Measurements from ENCODE around the gene FN1.
"Not testable (repeated sequence)": the region's sequence is repeated elsewhere in the genome, so short reads cannot be mapped to it uniquely, and the experiment has no call there.

Gene FN1

DNA sequence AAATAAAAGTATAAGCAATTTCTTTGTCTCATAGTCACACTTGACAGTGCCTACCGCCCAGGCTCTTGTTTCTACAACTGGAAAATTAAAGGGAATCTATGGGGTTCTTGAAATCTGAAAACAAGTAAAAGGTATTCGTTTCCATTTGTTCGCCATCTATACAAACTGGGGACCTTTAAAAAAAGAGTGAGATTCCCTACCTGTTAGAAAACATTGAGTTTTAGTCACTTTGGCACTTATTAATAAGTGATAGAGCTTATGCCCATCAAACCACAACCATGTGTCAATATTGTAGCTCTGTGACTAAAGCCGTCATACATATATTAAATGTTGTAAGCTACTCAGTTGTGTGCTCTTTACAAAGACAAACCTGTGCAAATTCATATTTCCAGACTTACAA, 13.2 kb downstream of the FN1 start:
- ATAC-seq (no peak), DNase-seq (no peak)

DNA sequence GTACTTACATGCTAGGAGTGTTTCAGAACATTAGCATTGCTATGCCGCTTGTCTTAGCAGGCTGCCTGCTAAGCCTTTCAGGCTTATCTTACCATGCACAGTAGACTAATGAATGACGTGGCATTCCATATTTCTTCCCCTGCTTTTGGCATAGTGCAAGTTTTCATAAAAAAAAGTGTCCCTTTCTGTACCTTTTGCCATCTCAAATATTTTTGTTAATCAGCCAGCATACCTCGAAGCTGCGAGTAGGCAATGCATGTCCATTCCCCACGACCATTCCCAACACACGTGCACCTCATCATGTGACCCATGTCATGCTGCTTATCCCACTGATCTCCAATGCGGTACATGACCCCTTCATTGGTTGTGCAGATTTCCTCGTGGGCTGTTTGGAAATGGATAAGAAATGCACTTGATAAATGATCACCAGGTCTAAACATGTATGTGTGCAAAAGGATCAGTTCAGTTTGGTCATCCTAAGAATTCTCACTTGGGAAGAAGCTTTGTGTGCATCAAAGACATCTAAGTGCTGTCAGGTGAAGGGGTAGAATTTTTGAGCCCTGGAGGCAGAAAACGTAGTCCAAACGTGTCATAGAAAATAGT, 13.9 kb downstream of the FN1 start:
- ATAC-seq (no peak), DNase-seq (no peak)

GRCh38 chr2:215420471-215420935, 15.4 kb downstream of the FN1 start:
- no peak for ATAC-seq
- no peak for DNase-seq

- DNase-seq (no peak), ATAC-seq (no peak)
Observed at GRCh38 chr2:215419769-215420470, 15.9 kb downstream of the FN1 start.

DNA sequence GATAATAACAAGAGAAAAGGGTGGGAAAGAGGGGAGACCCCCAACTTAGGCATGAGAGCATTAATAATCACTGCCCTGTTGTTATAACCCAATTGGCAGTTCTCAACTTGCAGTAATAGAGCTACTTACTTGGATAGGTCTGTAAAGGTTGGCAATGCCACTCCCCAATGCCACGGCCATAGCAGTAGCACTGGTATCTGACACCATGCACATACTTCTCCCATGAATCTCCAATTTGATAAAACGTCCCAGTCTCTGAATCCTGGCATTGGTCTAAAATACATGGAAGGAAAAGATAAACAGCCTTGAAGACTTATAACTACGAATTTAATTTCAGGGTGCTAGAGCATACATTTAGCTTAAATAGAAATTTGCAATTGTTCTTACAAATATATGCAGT, 16.8 kb downstream of the FN1 start:
- ATAC-seq (no peak), DNase-seq (no peak)

DNA sequence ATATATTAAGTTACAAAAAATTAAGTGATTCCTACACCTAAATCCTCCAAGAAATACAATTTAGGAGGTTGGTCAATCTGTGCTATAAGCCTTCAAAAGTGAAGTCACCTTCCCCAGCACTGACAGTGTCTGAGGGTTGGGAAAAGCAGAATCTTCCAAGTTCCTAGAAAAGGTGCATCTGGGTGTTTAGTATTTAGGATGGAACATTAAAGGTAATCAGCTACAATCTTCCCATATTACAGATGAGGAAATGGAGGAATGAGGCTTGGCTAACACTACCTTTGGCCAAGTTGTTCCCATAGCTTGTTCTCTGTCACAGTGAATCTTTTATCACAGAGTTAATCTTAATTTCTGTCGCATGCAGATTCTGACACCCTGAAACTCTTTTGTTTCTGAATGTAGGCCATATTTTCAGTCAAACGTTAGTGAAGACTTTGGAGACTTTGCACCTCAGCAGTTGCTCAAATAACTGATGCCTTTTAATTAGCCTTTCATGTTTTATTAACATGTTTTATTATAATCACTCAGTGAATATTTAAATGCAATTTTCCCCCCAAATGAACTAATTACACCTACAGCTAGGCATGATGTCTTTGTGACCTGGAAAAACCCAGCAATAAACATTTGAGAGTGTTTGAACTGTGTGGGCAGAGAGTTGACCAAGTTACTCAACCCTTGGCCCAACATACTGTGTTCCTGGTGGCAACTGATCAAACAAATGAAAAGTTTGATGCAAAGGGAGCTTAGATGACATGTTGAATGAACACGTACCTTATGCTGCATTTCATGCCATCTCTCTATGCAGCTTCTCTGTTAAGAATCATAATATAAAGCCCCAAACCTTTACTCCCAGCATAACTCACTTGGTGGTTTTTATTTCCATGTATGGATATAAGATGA, 17.6 kb downstream of the FN1 start:
- DNase-seq (no peak), ATAC-seq (no peak)

GRCh38 chr2:215417400-215417951, 18.4 kb downstream of the FN1 start:
- no peak for ATAC-seq
- no peak for DNase-seq

- ATAC-seq = no peak
- DNase-seq = no peak
Observed at GRCh38 chr2:215416656-215417055, 19.2 kb downstream of the FN1 start.

DNA sequence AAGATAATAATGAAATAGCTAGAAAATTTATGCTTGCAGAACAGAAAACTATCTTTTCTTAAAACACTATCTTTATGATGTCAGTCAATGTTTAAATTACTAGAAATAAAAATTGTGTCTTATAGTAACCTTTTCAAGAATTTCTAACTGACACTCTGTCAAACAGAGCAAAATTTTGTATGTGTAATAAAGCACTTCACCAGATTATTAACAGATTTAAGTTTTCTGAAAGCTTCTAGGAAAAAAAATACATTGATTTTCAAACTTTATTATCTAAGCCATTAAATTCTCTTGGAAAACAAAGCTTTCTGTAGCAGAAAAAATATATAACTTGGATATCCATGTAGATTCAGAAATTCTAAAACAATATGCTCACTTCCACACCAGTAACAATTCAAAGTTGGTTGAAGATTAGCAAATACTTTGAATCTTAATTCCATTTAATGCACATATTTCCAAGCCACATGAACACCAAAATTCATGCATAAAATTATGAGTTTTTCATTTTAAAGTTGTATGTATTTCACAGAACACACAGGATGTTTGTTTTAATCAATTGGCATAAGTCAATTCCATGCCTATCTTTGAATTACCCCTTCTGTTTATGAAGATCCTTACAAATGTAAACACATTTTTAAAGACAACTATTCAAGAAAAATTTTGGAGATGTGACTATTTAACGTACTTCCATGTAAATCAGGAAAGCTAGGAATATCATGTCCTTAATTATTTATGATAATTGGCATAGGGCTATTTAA, 19.9 kb downstream of the FN1 start:
- ATAC-seq (no peak), DNase-seq (no peak)

- no peak for ATAC-seq
- no peak for DNase-seq
Observed at GRCh38 chr2:215415218-215415617, 20.6 kb downstream of the FN1 start.

GRCh38 chr2:215414674-215415073, 21.2 kb downstream of the FN1 start:
- DNase-seq (no peak), ATAC-seq (no peak)

DNA sequence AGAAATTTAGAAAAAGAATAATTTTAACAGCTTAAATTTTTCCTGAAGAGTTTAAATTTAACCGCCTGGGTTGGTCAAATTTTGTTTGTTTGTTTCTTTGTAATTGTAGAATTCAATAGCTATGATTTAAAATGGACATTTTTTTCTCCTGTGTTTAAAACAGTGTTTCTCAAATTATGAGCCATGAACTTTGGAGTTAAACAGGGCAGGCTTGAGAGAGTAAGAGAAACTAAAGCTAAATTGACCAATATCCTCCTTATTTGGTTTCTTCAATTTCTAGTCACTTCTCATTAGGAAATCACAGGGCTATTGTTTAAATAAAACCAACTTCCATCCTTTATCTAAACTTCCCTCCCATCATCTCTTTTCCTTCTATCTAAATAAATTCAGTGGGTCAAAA, 21.9 kb downstream of the FN1 start:
- ATAC-seq (no peak), DNase-seq (no peak)

DNA sequence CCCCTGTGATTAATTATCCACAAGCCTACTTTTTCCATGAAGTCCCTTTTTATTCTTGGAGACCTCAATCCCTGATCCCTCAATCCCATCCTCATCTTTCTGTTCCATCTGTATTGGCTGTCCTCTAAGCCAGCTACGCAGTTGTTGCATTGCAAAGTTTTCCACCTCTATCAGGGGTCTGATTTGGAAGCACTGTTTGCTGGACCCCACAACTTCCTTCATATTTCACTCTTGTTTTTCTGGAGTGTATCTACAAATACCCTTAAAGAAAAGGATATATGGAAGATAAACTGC, 22.4 kb downstream of the FN1 start:
- DNase-seq = no peak
- ATAC-seq = no peak

GRCh38 chr2:215411941-215412743, 23.7 kb downstream of the FN1 start:
- ATAC-seq = no peak
- no peak for DNase-seq

- DNase-seq = no peak
- ATAC-seq = peak; percentile 62
Observed at GRCh38 chr2:215410932-215411285, 25.0 kb downstream of the FN1 start.

DNA sequence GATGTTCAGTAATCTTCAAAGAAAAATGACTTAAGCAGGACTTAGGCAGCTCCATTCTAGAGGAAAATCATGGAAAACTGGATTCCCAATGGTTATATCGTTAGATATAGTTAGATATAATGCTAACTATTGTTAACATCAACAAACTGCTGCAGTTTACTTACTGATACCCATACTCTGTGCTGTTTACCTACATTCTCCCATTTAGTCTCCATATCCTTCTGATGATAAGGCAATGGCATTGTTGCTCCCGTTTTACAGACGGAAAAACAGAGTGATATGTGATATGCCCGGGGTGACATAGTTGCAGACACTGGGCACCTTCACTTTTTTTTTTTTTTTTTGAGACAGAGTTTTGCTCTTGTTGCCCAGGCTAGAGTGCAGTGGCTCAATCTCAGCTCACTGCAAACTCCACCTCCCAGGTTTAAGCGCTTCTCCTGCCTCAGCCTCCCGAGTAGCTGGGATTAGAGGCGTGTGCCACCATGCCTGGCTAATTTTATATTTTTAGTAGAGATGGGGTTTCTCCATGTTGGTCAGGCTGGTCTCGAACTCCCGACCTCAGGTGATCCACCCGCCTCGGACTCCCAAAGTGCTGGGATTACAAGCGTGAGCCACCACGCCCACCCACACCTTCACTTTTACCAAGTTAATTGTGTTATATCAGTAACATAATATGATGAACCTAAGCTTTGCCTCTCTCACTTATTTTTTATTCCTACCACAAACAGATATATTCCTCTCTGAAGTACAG, 25.5 kb downstream of the FN1 start:
- DNase-seq, ATAC-seq: not testable (repeated sequence)

GRCh38 chr2:215409331-215410127, 26.3 kb downstream of the FN1 start:
- ATAC-seq (peak; percentile 86), DNase-seq (peak; percentile 53)

DNA sequence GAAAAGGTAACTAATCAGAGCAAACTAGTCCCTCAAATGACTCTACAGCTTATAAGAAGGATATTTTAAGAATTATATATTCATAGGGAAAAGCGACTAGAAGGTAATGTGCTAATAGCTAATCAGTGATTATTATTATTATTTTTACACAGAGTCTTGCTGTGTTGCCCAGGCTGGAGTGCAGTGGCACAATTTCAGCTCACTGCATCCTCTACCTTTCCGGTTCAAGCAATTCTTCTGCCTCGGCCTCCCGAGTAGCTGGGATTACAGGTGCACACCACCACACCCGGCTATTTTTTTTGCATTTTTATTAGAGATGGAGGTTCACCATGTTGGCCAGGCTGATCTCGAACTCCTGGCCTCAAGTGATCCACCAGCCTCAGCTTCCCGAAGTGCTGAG, 27.4 kb downstream of the FN1 start:
- DNase-seq, ATAC-seq: not testable (repeated sequence)

DNA sequence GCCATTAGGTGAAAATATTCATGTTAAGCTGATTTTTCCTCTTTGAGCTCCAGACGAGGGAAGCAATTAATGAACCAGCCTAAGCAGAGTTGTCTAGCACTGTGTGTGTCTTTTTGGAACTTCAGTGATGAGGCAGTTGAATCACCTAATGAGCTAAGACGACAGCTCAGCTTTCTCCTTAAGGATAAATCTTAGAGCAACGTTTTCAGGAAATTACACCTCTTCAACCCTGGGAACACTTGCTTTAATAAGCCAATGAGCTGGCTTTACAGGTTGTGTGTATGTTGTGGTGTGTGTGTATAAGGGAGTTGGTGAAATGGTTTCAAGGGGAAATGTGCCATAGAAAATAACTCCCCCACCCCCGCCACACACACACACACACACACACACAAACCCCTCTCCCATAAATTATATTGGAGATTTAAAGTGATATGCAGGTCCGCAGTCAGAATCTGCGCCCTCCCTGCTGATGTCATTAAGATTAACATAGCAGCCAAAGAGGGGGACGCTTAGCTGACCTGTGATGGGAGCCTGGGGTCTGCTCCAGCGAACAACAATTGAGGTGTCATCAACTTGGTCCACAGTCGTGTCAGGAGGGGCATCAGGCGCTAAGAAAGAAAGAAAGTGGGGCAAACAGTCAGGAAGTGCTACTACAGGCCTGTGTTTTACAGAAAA, 28.1 kb downstream of the FN1 start:
- DNase-seq (no peak), ATAC-seq (no peak)
